Adrenal gland (tissue), 12 donors: Measurements from ENCODE around the gene DNASE1L3. TPM values are rescaled to one million over a fixed set of nuclear protein-coding genes. Genes with fewer than 3 reads are reported as not detected.

ENCODE experiments used
- DNase-seq, 7 donors: peaks; one replicate each; pipeline ENCODE4 v3.0.0-alpha.2; 2019 to 2020
- H3K27ac ChIP-seq, 5 donors: fragments of 200-600 bp; sonication (generic) in 4 of 5; 1 replicate in 3 of 5; 2 replicates in 2 of 5; pipeline versions ENCODE4 v1.5.1 to v1.8.0; 2016 to 2020; ENCODE audit warnings: mild to moderate bottlenecking in 1 of 5
- H3K27me3 ChIP-seq: fragments of 200-600 bp; 2 replicates; pipeline ENCODE4 v1.8.0; 2021
- H3K36me3 ChIP-seq, 2 donors: fragments of 200-600 bp; replicated peaks in 1 of 2; 1 replicate in 1 of 2; 2 replicates in 1 of 2; pipeline versions ENCODE4 v1.5.1 to v1.8.0; 2018 to 2022
- H3K4me1 ChIP-seq, 2 donors: fragments of 200-600 bp; replicated peaks in 1 of 2; 1 replicate in 1 of 2; 2 replicates in 1 of 2; pipeline versions ENCODE4 v1.5.1 to v1.8.0; 2018 to 2021
- H3K4me3 ChIP-seq, 4 donors: fragments of 200-600 bp; sonication (generic) in 3 of 4; one replicate each; pipeline ENCODE4 v1.5.1; 2016 to 2018
- H3K9me3 ChIP-seq, 3 donors: fragments of 200-600 bp; sonication (generic) in 1 of 3; replicated peaks in 1 of 3; 1 replicate in 2 of 3; 2 replicates in 1 of 3; pipeline versions ENCODE4 v1.5.1 to v1.8.0; 2016 to 2021
- CTCF ChIP-seq, 6 experiments: fragments of 450-650 bp in 4 of 6; fragments of 200-600 bp in 2 of 6; sonication (generic) in 1 of 6; IDR thresholded peaks; 1 replicate in 5 of 6; 2 replicates in 1 of 6; pipeline versions ENCODE4 v1.5.1 to v1.8.0; 2016 to 2021; ENCODE audit warnings: antibody characterized with exemption in 6 of 6, mild to moderate bottlenecking in 2 of 6, moderate library complexity in 1 of 6
- POLR2A ChIP-seq, 2 donors: fragments of 450-650 bp; IDR thresholded peaks; one replicate each; pipeline ENCODE4 v1.6.1; 2017; ENCODE audit warnings: antibody characterized with exemption in 2 of 2, mild to moderate bottlenecking in 2 of 2, moderate library complexity in 1 of 2
- WGBS, 4 donors: extraction: QIAGEN DNeasy Blood & Tissue Kit in 2 of 4; methylation state at CpG; one replicate each; pipeline versions ENCODE4 v1.1.5 to v1.1.7; 2013 to 2017; 5-methylcytosine and 5-hydroxymethylcytosine counted together
- intact Hi-C, 2 donors: fragments of 100-400 bp; cut with DNase I; formaldehyde crosslinking; loops; one replicate each; pipeline versions ENCODE4 v1.14.1 to v1.15.0; 2022 to 2023
- polyA plus RNA-seq, 3 donors: library from polyadenylated mRNA; stranded (reverse); fragments of 200-250 nt in 2 of 3; fragments of 350-450 nt in 1 of 3; fragmentation: Illumina TruSeq in 1 of 3; extraction: RNeasy Lipid Tissue Mini Kit (QIAGEN cat#74804) in 1 of 3; gene quantifications; one replicate each; pipeline ENCODE4 v1.2.3, GENCODE V29; 2013 to 2014
- total RNA-seq, 9 donors: library from RNA; depleted of rRNA in 4 of 9; stranded (reverse); fragments of >200 nt in 4 of 9; fragments of 120-200 nt in 1 of 9; fragmentation: NEBNext Ultra II Directional in 1 of 9; extraction: Animal tissue kit (Norgen Biotek cat#: 25700) in 1 of 9; gene quantifications; one replicate each; pipeline versions ENCODE4 v1.1.0 to v1.2.4, GENCODE V29; 2013 to 2023
- donor health status: healthy with polysubstance abuse.
- donor health status: Bipolar disorder and iron deficiency.
- donor health status: DM: yes; HTN: yes; CAD: no.
- donor health status: DM: no; HTN: no; CAD: no.
- donor health status: DM: no; HTN: no; CAD: no.
- donor health status: DM: yes; HTN: yes; CAD: no.

Gene DNASE1L3
- total and polyA plus RNA-seq, 12 donors, result 23.8 to 83.9 (median 55.3) TPM

DNA sequence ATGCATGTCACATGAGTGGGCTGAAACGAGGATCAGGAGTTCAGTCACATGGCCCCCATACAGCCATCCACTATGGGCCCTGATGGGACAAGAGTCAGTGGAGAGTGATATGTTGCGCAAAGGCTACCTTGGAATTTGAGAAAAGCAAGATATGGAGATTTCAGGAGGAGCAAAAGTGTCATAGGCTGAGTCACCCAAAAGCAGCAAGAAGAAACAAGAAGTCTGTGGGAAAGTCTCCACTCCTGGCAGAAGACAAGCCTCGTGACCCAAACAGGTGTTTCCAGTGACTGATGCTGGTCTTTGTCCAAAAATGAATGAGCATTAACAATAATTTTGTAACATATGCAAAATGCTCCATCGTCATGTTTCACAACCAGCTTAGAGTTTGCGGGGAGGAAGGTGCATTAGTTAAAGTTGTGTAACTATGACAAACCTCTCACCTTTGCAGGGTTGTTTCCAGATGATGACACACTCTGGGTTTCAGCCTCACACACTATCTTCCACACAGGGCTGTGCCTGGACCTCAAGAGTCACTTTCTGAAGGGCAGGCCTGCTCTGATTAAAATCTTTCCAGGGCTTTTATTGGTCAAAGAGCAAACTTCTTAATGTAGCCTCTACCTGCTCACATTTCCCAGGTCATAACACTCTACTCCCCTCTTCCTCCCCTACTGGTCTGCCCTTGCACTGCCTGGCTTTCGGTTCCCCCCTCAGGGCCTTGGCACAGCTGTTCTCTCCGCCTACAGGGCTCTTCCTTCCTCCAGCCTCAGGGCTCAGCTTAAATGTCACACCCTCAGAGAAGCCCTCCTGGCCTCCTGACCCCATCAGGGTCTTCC, 3.9 kb upstream of the DNASE1L3 start:
- Histone ChIP-seq H3K27me3 (no peaks in the 10 kb centered on the region), H3K27ac (no peak overlapping the region), H3K9me3 (no peaks in the 10 kb centered on the region), H3K36me3 (no peaks in the 10 kb centered on the region), H3K4me1 (peaks cover 0 to 9% of the 10 kb centered on the region in 2 donors), H3K4me3 (no peak overlapping the region)
- TF ChIP-seq CTCF (IDR thresholded peaks at IDR 0.05) (peak in 2 of 6 experiments; percentile 11 to 14), POLR2A (IDR thresholded peaks at IDR 0.05) (no peak)
- WGBS, 4 donors, result 59 to 75% (median 61%) methylated on average over 7 of the region's 7 CpGs
- intact Hi-C loops, result no loop called here
- DNase-seq, result peak in 1 of 7 donors; percentile 18

DNA sequence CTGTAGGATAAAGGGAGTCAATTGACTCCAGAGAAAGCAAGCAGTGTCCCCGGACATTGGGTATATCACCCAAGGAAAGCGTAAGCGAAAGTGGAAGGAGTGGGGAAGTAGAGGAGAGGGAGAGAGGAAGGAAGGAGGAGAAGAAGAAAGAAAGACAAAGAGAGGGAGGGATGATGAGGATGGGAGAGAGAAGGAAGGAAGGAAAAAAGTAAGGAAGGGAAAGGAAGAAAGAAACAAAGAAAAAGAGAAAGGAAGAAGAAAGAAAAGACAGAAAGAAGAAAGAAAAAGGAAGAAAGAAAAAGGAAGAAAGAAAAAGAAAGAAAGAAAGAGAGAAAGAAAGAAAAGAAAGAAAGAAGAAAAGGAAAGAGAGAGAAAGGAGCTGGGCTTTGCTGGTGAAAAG, 839 bp downstream of the DNASE1L3 start:
- no peaks in the 10 kb centered on the region for H3K4me1 ChIP-seq
- no peak for DNase-seq
- WGBS, 4 donors, result 68 to 82% (median 76%) methylated on average over 3 of the region's 3 CpGs
- H3K9me3 ChIP-seq, result no peaks in the 10 kb centered on the region
- intact Hi-C loops, result no loop called here
- H3K27ac ChIP-seq, result peak overlapping the region in 1 of 5 donors; percentile 10
- H3K4me3 ChIP-seq, result no peak overlapping the region
- H3K27me3 ChIP-seq, result no peaks in the 10 kb centered on the region
- TF ChIP-seq CTCF (IDR thresholded peaks at IDR 0.05) (no peak), POLR2A (IDR thresholded peaks at IDR 0.05) (no peak)
- no peaks in the 10 kb centered on the region for H3K36me3 ChIP-seq

- no peak for TF ChIP-seq POLR2A (IDR thresholded peaks at IDR 0.05)
- Histone ChIP-seq H3K36me3 (no peaks in the 10 kb centered on the region), H3K4me3 (no peak overlapping the region), H3K9me3 (no peaks in the 10 kb centered on the region), H3K4me1 (no peaks in the 10 kb centered on the region), H3K27ac (no peak overlapping the region), H3K27me3 (no peaks in the 10 kb centered on the region)
- 53 to 83% (median 73%) methylated on average over 4 of the region's 4 CpGs for WGBS, 4 donors
- intact Hi-C loops, result no loop called here
- no peak for DNase-seq
These were observed 2.8 kb downstream of the DNASE1L3 start for GRCh38 chr3:58207954-58208353.

DNA sequence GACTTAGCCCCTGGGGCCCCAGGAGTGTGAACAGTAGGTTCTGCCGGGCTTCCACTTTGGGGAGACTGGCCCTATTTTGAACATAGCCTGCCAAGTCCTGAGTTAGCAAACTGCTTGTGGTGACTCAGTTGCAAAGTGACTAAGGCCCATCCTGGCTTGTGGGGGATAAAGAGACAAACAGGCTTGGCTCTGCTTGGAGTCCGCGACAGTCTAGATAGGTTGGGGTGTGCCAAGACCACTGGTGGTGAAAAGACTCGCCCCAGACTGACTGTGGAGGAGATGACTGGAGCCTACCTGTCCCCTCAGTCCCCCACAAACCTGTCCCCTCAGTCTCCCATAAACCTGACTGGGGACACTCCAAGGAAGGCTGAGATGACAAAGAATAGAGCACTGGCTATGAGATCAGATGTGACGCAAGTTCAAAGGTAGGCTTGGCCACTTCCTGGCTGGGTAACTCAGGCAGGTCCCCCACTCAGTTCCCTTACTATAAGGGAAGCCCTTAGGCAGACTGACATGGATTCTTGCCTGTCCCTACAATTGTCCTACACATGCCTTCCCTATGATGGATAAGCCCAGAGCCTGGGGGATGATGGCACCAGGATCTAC, 4.3 kb downstream of the DNASE1L3 start:
- Histone ChIP-seq H3K4me3 (no peak overlapping the region), H3K36me3 (no peaks in the 10 kb centered on the region), H3K27me3 (no peaks in the 10 kb centered on the region), H3K9me3 (no peaks in the 10 kb centered on the region), H3K4me1 (no peaks in the 10 kb centered on the region), H3K27ac (peak overlapping the region in 1 of 5 donors; percentile 31)
- 58 to 89% (median 74%) methylated on average over 3 to 5 of the region's 5 CpGs for WGBS, 4 donors
- peak in 2 of 7 donors; percentile 14 to 36 for DNase-seq
- TF ChIP-seq CTCF (IDR thresholded peaks at IDR 0.05) (no peak), POLR2A (IDR thresholded peaks at IDR 0.05) (no peak)
- intact Hi-C loops, result no loop called here
